Measurements from ENCODE around the gene PAK6.

PAK6 gene

DNA sequence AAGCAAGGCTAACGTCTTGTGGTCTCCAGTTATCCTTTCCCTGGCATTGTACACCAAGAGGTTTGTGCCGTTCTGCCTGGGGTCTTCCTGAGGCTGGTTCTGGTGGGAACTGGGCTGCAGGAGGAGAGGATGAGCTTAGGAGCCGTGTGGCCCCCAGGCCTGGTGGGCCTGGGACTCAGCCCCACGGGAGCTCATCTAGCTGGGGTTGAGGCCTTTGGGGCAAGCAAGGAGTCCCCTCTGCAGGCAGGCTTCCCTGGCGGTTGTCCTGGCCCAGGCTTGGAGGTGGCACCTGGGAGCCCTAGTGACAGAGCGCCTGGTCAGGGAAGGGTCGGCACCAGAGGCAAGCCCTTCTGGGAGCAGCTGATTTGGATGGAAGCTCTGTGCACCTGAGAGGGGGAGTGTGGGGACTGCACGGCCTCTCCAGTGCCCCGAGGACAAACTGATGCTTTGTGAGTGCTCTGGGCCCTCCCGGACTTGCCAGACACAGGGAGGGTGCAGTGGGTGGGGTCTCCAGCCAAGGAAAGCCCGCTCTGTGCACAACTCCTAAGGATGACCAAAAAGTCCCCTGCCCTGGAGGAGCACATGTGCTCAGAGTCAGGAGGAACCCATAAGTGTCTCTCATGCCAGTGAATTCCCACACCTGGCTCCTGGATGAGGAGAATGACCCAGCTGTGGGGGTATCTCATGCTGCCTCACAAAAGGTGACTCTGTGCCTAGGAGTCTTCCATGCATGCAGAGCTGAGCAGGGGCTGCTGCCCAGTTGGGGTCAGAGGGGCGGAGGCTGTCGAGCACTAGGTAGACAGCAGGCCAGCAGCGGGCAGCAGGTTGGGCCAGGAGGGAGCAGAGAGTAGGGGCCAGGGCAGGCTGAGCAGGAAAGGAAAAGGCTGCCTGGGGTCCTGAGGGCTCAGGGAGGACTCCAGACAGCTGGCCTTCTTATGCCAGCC is 2.7 kb downstream of the PAK6 start:
- no peak for DNase-seq

- no peak for DNase-seq
Observed at GRCh38 chr15:40242213-40242599, 3.3 kb downstream of the PAK6 start.

- no peak for DNase-seq
Observed at GRCh38 chr15:40242601-40243000, 3.7 kb downstream of the PAK6 start.

GRCh38 chr15:40243126-40243810 is 4.4 kb downstream of the PAK6 start:
- no peak for DNase-seq

- no peak for DNase-seq
Observed at GRCh38 chr15:40244961-40245523, 6.2 kb downstream of the PAK6 start.

- no peak for DNase-seq
Observed at GRCh38 chr15:40245666-40246450, 7.0 kb downstream of the PAK6 start.

- DNase-seq = no peak
Observed at GRCh38 chr15:40246496-40247280, 7.8 kb downstream of the PAK6 start.

- no peak for DNase-seq
Observed at GRCh38 chr15:40247406-40247971, 8.6 kb downstream of the PAK6 start.

DNA sequence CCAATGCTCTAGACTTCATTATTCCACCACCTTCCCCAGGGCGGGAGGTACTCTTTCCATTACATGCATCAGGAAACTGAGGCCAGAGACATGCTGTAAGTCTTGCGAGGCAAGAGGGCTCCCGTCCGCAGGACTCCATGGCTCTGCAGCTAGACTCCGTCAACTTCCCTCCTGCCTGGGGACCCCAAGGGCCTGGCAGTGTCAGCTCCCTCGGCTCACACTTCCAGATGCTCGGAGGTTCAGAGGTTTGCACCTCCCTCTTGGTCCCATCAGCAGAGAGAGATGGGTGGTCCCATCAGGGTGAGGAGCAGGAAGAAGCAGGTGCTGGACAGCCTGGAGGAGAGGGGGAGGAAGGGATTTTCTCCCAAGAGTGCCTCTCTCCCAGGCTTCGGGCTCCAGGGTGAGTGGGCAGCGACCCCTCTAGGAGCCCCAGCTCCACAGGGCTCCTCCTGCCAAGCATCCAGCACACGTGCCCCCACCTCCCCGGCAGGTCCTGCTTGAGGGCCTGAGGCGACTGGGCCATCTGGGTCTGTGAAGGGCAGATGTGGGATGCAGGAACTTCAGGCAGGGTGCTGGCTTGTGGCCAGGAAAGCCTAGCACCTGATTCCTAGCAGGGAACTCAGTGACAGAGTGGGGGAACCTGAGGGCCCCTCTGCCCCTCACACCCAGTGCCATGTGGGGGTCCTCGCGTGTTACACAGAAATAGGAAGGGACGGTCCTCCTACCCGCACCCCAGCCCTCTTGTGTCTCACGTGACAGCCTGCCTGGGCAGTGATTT is 9.3 kb downstream of the PAK6 start:
- no peak for DNase-seq

DNA sequence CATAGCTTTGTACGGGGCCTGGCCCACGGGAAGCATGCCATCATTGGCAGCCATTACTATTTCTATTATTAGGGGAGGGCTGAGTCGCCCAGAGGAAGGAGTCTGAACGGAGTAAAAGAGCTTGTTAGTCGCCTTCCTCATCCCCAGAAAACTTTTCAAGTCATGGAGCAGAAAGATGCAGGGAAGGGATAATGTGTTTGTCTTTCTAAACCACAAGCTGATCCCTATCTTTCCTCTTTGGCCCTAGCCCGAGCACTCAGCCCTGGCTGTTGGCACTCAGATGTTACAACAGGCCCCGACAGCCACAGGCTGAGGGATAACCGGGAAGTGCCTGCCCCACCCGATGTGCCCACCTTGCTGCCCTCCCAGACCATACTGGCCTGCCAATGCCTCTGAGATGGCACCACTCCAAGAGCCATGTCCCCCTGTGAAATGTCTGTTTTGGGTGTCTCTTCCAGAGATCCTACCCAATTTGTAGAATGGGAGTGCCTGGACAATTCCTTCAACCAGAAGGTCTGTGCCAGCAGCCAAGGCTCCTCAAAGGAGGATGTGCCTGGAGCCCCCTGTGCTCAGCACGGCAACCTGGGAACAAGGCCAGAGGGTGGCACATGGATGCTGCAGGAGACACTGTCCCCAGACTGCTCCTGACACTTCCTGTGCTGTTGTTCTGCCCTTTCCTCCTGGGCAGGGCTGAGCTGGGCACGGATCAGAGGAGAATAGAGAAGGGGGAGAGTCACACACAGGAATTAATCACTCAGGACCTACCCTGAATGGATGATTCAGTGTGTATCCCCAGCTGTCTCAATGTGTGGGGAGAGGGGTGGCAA is 10.8 kb downstream of the PAK6 start:
- DNase-seq = no peak

- no peak for DNase-seq
Observed at GRCh38 chr15:40250304-40250656, 11.4 kb downstream of the PAK6 start.

- DNase-seq = no peak
Observed at GRCh38 chr15:40250771-40251483, 12.1 kb downstream of the PAK6 start.

DNA sequence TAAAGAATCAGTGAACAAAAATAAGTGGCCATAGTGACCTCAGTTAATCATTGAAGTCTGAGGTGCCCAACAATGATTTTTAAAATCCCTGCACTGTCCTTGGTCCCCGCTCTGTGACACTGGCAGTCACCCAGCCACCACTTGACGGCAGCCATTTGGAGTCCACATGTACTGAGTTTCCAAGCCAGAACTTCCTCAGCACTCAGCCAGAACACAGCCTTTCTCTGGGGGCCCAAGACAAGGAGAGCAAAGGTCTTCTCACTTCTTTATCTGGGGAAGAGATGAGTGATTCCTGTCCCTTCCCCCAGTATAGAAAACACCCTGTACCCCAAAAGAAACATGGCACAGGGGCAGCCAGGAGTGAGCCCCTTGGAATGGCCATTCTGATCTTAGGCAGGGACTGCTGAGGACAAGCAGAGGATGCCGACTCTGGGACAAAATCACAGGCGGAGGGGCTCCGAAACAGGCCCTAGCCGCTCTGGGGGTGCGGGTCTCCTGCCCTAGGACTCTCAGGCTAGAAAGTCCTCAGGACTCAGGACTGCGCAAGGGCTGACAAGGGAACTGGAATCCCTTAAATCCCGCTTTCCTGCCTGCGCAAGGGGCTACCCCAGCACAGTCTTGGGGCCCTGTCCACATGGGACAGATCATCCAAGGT is 12.8 kb downstream of the PAK6 start:
- no peak for DNase-seq

- no peak for DNase-seq
Observed at GRCh38 chr15:40252141-40252437, 13.2 kb downstream of the PAK6 start.

GRCh38 chr15:40252438-40253166 is 13.7 kb downstream of the PAK6 start:
- DNase-seq = no peak

DNA sequence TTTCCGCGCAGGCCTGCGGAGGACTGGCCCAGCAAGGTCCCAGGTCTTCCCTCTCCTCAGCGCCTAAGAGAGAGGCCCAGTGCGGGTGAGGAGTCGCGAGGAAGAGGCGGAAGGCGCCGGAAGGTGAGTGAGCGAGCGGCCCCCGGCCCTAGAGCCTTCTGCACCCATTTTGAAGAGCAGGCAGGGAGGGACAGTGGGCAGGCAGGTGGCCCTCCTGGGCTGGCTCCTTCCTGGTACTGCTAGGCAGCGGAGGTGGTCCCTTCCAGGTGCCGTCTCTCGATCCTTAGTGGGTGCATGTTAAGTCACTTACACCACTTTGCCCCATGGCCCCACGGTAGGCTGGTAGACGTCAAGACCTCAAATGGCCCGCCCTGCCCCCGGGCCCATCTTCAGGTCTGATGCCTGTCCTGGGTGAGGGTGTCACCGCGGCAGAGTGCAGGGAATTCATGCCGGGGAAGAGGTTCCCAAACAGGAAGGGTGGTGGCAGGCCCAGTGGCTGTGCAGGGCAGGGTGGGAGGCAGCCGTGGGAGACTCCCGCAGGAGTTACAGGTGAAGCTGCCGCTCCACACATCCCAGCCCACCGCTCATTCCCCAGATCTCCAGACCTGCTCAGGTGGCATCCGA is 14.4 kb downstream of the PAK6 start:
- DNase-seq = no peak

- DNase-seq = no peak
Observed at GRCh38 chr15:40254452-40254851, 15.6 kb downstream of the PAK6 start.

DNA sequence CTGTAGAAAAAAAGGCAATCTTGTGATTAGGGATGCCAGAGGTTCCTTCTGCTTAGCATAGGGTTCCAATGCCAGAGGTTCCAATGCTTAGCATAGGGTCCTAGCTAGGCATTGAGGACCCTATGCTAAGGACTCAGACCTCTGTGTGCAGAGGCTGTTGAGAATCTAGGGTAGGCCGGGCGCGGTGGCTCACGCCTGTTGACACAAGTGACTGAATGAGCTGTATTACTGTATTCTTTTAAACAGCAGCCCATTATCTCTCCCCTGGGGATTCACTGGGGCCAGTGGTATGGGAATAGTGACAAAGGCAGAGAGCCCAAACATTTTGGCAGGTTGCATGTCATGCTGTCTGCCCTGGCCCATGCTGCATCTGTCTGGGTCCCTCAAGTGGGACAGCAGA is 16.2 kb downstream of the PAK6 start:
- no peak for DNase-seq

All from NCI-H187 treated with DMSO at 0.1 percent for 48 hours (cell line).